HEK293 (cell line): Measurements from ENCODE around the gene COL11A2.

ENCODE experiments used
- BCL11A ChIP-seq: fragments of 450-650 bp; formaldehyde crosslinking; IDR thresholded peaks from 2 replicates; pipeline ENCODE4 v1.5.1; 2016; ENCODE audit warnings: low read depth, missing biosample characterization, missing genetic modification characterization
- RBAK ChIP-seq: fragments of 450-650 bp; formaldehyde crosslinking; IDR thresholded peaks from 2 replicates; pipeline ENCODE4 v1.5.1; 2016; ENCODE audit warnings: missing biosample characterization, missing genetic modification characterization
- SETDB1 ChIP-seq: IDR thresholded peaks from one replicate; pipeline ENCODE4 v1.6.1; 2017; ENCODE audit warnings: mild to moderate bottlenecking, low read length, moderate library complexity, mixed read lengths; ENCODE audit not compliant: insufficient read length
- ZBTB1 ChIP-seq: fragments of 450-650 bp; formaldehyde crosslinking; IDR thresholded peaks from 2 replicates; pipeline ENCODE4 v1.5.1; 2016; ENCODE audit warnings: missing biosample characterization, missing genetic modification characterization
- ZBTB20 ChIP-seq: fragments of 450-650 bp; formaldehyde crosslinking; IDR thresholded peaks from 2 replicates; pipeline ENCODE4 v1.5.1; 2016; ENCODE audit warnings: missing biosample characterization, missing genetic modification characterization
- ZFHX2 ChIP-seq: fragments of 450-650 bp; formaldehyde crosslinking; conservative IDR thresholded peaks from 2 replicates; pipeline ENCODE4 v1.5.1; 2016; ENCODE audit warnings: missing biosample characterization, missing genetic modification characterization
- ZNF112 ChIP-seq: fragments of 450-650 bp; formaldehyde crosslinking; IDR thresholded peaks from 2 replicates; pipeline ENCODE4 v1.5.0; 2017; ENCODE audit warnings: missing biosample characterization, missing genetic modification characterization
- ZNF174 ChIP-seq: fragments of 450-650 bp; formaldehyde crosslinking; IDR thresholded peaks from 2 replicates; pipeline ENCODE4 v1.5.0; 2017; ENCODE audit warnings: missing biosample characterization, mild to moderate bottlenecking, missing genetic modification characterization
- ZNF24 ChIP-seq: fragments of 450-650 bp; formaldehyde crosslinking; IDR thresholded peaks from 2 replicates; pipeline ENCODE4 v1.5.1; 2016; ENCODE audit warnings: missing biosample characterization, missing genetic modification characterization
- ZNF37A ChIP-seq: fragments of 450-650 bp; IDR thresholded peaks from 2 replicates; pipeline ENCODE4 v1.5.1; 2018; ENCODE audit warnings: missing biosample characterization, missing genetic modification characterization
- ZNF404 ChIP-seq: fragments of 450-650 bp; formaldehyde crosslinking; IDR thresholded peaks from 2 replicates; pipeline ENCODE4 v1.5.1; 2017; ENCODE audit warnings: missing biosample characterization, missing genetic modification characterization
- ZNF426 ChIP-seq: fragments of 450-650 bp; formaldehyde crosslinking; IDR thresholded peaks from 2 replicates; pipeline ENCODE4 v1.5.1; 2017; ENCODE audit warnings: missing biosample characterization, missing genetic modification characterization, mild to moderate bottlenecking, inconsistent platforms, moderate library complexity
- ZNF626 ChIP-seq: fragments of 450-650 bp; sonication (Bioruptor Pico); formaldehyde crosslinking; IDR thresholded peaks from 2 replicates; pipeline ENCODE4 v1.5.1; 2018; ENCODE audit warnings: missing biosample characterization, missing genetic modification characterization, inconsistent platforms
- ZNF660 ChIP-seq: fragments of 450-650 bp; IDR thresholded peaks from 2 replicates; pipeline ENCODE4 v1.5.1; 2018; ENCODE audit warnings: missing biosample characterization, mild to moderate bottlenecking, missing genetic modification characterization
- TF ChIP-seq, protein P1 (sequence below): IDR thresholded peaks from 2 replicates; pipeline ENCODE4 v1.6.1; 2011; ENCODE audit warnings: mild to moderate bottlenecking, low read depth, low read length, borderline replicate concordance
- TF ChIP-seq, protein P2 (sequence below): fragments of 450-650 bp; formaldehyde crosslinking; IDR thresholded peaks from 2 replicates; pipeline ENCODE4 v1.5.1; 2016; ENCODE audit warnings: missing biosample characterization, missing genetic modification characterization
- TF ChIP-seq, protein P3 (sequence below): fragments of 450-650 bp; formaldehyde crosslinking; conservative IDR thresholded peaks from 2 replicates; pipeline ENCODE4 v1.5.1; 2016; ENCODE audit warnings: low read depth, missing biosample characterization, missing genetic modification characterization
- TF ChIP-seq, protein P4 (sequence below): fragments of 450-650 bp; formaldehyde crosslinking; IDR thresholded peaks from 2 replicates; pipeline ENCODE4 v1.5.1; 2016; ENCODE audit warnings: missing biosample characterization, missing genetic modification characterization
- TF ChIP-seq, protein P5 (sequence below): fragments of 450-650 bp; formaldehyde crosslinking; IDR thresholded peaks from 2 replicates; pipeline ENCODE4 v1.5.1; 2016; ENCODE audit warnings: missing biosample characterization, missing genetic modification characterization
- TF ChIP-seq, protein P6 (sequence below): fragments of 450-650 bp; formaldehyde crosslinking; IDR thresholded peaks from 2 replicates; pipeline ENCODE4 v1.5.1; 2016; ENCODE audit warnings: missing biosample characterization, missing genetic modification characterization
- TF ChIP-seq, protein P7 (sequence below): fragments of 450-650 bp; formaldehyde crosslinking; IDR thresholded peaks from 2 replicates; pipeline ENCODE4 v1.5.1; 2016; ENCODE audit warnings: missing biosample characterization, missing genetic modification characterization

COL11A2 gene

DNA sequence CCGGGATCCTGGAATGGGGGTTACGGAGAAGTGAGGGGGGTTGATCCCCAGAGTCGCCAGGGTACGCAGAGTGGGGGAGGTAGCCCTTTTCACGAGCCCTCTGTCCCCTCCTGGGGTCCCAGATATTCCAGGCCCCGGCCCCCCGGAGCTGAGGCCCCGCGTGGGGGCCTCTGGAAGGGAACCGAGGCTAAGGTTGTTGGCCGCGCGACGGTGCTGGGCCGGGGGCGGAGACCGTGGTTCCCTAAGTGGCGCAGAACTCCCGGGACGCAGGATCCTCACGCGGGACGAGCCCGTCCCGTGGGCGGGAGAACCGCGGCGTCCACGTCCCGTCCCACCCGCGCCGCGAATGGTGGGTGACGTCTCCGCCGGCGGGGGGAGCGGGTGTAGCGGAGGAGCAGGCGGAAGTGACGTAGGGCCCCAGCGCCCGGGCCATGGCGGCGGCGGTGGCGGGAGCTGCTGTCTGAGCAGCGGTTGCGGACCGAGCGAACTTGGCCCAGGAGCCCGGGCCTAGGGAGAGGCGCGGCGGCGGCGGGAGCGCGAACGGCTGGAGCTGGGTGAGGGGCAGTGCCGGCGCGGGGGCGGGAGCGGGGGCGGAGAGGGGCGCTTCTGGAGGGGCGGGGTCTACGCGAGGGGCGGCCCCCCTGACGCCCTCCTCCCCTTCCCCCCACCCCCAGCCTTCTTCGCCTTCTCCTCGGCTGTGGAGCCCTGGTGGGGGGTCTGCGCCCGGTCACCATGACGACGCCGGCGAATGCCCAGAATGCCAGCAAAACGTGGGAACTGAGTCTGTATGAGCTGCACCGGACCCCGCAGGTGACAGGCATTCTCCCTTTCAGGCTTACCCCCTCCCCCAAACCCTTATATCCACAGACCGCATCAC, 16.1 kb upstream of the COL11A2 start, which contains the start of gene RING1 (continued):
- TF ChIP-seq, protein P1, sequence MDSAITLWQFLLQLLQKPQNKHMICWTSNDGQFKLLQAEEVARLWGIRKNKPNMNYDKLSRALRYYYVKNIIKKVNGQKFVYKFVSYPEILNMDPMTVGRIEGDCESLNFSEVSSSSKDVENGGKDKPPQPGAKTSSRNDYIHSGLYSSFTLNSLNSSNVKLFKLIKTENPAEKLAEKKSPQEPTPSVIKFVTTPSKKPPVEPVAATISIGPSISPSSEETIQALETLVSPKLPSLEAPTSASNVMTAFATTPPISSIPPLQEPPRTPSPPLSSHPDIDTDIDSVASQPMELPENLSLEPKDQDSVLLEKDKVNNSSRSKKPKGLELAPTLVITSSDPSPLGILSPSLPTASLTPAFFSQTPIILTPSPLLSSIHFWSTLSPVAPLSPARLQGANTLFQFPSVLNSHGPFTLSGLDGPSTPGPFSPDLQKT = no peak
- peak; percentile 24; the same call in 1 of the 2 replicates for TF ChIP-seq ZBTB20
- TF ChIP-seq RBAK (tag by site-specific recombination) = no peak
- TF ChIP-seq, protein P2, sequence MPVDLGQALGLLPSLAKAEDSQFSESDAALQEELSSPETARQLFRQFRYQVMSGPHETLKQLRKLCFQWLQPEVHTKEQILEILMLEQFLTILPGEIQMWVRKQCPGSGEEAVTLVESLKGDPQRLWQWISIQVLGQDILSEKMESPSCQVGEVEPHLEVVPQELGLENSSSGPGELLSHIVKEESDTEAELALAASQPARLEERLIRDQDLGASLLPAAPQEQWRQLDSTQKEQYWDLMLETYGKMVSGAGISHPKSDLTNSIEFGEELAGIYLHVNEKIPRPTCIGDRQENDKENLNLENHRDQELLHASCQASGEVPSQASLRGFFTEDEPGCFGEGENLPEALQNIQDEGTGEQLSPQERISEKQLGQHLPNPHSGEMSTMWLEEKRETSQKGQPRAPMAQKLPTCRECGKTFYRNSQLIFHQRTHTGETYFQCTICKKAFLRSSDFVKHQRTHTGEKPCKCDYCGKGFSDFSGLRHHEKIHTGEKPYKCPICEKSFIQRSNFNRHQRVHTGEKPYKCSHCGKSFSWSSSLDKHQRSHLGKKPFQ = no peak
- TF ChIP-seq ZNF37A (tag by site-specific recombination) = no peak
- no peak for TF ChIP-seq ZNF626 (tag by site-specific recombination)
- no peak for TF ChIP-seq ZNF426 (tag by site-specific recombination)
- TF ChIP-seq, protein P3, sequence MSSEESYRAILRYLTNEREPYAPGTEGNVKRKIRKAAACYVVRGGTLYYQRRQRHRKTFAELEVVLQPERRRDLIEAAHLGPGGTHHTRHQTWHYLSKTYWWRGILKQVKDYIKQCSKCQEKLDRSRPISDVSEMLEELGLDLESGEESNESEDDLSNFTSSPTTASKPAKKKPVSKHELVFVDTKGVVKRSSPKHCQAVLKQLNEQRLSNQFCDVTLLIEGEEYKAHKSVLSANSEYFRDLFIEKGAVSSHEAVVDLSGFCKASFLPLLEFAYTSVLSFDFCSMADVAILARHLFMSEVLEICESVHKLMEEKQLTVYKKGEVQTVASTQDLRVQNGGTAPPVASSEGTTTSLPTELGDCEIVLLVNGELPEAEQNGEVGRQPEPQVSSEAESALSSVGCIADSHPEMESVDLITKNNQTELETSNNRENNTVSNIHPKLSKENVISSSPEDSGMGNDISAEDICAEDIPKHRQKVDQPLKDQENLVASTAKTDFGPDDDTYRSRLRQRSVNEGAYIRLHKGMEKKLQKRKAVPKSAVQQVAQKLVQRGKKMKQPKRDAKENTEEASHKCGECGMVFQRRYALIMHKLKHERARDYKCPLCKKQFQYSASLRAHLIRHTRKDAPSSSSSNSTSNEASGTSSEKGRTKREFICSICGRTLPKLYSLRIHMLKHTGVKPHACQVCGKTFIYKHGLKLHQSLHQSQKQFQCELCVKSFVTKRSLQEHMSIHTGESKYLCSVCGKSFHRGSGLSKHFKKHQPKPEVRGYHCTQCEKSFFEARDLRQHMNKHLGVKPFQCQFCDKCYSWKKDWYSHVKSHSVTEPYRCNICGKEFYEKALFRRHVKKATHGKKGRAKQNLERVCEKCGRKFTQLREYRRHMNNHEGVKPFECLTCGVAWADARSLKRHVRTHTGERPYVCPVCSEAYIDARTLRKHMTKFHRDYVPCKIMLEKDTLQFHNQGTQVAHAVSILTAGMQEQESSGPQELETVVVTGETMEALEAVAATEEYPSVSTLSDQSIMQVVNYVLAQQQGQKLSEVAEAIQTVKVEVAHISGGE (tag by site-specific recombination) = peak; percentile 78
- no peak for TF ChIP-seq ZNF174 (tag by site-specific recombination)
- peak; percentile 65; the same call in 1 of the 2 replicates for TF ChIP-seq ZNF660 (tag by site-specific recombination)
- TF ChIP-seq SETDB1 = no peak
- TF ChIP-seq ZNF24 (tag by site-specific recombination) = 0 out of 2 replicates have a peak, but pooled peaks have one; percentile 26
- no peak for TF ChIP-seq ZNF112
- TF ChIP-seq, protein P4, sequence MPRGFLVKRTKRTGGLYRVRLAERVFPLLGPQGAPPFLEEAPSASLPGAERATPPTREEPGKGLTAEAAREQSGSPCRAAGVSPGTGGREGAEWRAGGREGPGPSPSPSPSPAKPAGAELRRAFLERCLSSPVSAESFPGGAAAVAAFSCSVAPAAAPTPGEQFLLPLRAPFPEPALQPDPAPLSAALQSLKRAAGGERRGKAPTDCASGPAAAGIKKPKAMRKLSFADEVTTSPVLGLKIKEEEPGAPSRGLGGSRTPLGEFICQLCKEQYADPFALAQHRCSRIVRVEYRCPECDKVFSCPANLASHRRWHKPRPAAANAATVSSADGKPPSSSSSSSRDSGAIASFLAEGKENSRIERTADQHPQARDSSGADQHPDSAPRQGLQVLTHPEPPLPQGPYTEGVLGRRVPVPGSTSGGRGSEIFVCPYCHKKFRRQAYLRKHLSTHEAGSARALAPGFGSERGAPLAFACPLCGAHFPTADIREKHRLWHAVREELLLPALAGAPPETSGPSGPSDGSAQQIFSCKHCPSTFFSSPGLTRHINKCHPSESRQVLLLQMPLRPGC (tag by site-specific recombination) = peak; percentile 89
- TF ChIP-seq BCL11A (tag by site-specific recombination) = no peak
- TF ChIP-seq ZBTB1 (tag by site-specific recombination) = no peak
- TF ChIP-seq, protein P5, sequence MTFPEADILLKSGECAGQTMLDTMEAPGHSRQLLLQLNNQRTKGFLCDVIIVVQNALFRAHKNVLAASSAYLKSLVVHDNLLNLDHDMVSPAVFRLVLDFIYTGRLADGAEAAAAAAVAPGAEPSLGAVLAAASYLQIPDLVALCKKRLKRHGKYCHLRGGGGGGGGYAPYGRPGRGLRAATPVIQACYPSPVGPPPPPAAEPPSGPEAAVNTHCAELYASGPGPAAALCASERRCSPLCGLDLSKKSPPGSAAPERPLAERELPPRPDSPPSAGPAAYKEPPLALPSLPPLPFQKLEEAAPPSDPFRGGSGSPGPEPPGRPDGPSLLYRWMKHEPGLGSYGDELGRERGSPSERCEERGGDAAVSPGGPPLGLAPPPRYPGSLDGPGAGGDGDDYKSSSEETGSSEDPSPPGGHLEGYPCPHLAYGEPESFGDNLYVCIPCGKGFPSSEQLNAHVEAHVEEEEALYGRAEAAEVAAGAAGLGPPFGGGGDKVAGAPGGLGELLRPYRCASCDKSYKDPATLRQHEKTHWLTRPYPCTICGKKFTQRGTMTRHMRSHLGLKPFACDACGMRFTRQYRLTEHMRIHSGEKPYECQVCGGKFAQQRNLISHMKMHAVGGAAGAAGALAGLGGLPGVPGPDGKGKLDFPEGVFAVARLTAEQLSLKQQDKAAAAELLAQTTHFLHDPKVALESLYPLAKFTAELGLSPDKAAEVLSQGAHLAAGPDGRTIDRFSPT (tag by site-specific recombination) = no peak; the same call in 1 of the 2 replicates
- TF ChIP-seq, protein P6, sequence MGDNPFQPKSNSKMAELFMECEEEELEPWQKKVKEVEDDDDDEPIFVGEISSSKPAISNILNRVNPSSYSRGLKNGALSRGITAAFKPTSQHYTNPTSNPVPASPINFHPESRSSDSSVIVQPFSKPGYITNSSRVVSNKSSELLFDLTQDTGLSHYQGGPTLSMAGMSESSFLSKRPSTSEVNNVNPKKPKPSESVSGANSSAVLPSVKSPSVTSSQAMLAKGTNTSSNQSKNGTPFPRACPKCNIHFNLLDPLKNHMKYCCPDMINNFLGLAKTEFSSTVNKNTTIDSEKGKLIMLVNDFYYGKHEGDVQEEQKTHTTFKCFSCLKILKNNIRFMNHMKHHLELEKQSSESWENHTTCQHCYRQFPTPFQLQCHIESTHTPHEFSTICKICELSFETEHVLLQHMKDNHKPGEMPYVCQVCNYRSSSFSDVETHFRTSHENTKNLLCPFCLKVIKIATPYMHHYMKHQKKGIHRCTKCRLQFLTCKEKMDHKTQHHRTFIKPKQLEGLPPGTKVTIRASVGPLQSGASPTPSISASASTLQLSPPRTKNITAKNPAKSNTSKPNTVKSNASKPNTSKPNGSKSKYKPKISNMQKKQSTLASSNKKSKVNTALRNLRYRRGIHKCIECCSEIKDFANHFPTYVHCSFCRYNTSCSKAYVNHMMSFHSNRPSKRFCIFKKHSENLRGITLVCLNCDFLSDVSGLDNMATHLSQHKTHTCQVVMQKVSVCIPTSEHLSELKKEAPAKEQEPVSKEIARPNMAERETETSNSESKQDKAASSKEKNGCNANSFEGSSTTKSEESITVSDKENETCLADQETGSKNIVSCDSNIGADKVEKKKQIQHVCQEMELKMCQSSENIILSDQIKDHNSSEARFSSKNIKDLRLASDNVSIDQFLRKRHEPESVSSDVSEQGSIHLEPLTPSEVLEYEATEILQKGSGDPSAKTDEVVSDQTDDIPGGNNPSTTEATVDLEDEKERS = no peak
- no peak for TF ChIP-seq ZNF404 (tag by site-specific recombination)
- TF ChIP-seq ZFHX2 (tag by site-specific recombination) = peak; percentile 92
- TF ChIP-seq, protein P7, sequence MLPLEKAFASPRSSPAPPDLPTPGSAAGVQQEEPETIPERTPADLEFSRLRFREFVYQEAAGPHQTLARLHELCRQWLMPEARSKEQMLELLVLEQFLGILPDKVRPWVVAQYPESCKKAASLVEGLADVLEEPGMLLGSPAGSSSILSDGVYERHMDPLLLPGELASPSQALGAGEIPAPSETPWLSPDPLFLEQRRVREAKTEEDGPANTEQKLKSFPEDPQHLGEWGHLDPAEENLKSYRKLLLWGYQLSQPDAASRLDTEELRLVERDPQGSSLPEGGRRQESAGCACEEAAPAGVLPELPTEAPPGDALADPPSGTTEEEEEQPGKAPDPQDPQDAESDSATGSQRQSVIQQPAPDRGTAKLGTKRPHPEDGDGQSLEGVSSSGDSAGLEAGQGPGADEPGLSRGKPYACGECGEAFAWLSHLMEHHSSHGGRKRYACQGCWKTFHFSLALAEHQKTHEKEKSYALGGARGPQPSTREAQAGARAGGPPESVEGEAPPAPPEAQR (tag by site-specific recombination) = no peak
